ENCODE results near the gene KLHL41.
A peak's percentile ranks its signal among the peaks of the same experiment; 100 is the strongest.

KLHL41 gene

GRCh38 chr2:169509298-169509885, at the start of gene KLHL41:
Gene KLHL41 (plus strand): TSS chr2:169509702. CDS start chr2:169509779, 77 bp downstream.
- DNase-seq (ENCODE audit: low read depth in 3 of 3, low spot score in 1 of 3) = no peak

DNA sequence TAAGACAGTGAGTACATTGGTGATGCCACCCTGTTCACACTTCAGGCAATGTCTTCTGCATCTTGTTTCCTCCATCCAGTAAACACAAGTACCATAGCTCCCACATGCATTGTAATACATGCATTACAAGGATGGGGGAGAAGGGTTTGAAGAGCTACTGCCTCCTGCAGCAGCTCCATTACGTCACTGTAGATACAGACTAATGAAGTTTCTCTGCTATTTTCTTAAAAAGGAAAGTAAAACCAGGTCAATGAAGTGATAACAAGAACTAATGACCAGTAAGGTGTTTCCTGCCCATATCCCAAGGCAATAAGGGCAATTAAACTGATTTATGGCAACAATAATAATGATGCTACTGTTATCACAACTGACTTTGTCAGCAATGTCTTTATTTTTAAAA, 48.4 kb upstream of the KLHL41 start:
- DNase-seq (ENCODE audit: low read depth in 3 of 3, low spot score in 1 of 3) = no peak

- DNase-seq (ENCODE audit: low read depth in 3 of 3, low spot score in 1 of 3) = no peak
Observed at GRCh38 chr2:169462896-169463695, 46.4 kb upstream of the KLHL41 start.

GRCh38 chr2:169464466-169464865, 45.0 kb upstream of the KLHL41 start:
- no peak for DNase-seq (ENCODE audit: low read depth in 3 of 3, low spot score in 1 of 3)

DNA sequence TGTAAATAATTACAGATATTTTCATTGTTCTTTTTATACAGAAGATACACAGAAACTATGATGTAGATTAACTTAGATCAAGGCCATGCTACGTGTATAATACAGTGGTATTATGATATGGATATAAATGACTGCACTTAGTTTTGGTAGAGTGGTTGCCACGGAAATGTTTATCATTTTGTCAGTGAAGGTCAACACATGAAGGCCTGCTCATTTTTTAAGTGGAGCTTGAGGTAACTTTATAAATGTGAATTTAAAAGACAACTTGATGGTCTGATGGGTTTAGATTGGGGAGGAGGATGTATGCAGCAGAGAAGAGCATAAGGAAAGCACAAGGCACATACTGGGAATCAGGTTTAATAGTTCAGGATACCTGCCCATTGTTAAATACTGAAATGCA, 44.6 kb upstream of the KLHL41 start:
- no peak for DNase-seq (ENCODE audit: low read depth in 3 of 3, low spot score in 1 of 3)

DNA sequence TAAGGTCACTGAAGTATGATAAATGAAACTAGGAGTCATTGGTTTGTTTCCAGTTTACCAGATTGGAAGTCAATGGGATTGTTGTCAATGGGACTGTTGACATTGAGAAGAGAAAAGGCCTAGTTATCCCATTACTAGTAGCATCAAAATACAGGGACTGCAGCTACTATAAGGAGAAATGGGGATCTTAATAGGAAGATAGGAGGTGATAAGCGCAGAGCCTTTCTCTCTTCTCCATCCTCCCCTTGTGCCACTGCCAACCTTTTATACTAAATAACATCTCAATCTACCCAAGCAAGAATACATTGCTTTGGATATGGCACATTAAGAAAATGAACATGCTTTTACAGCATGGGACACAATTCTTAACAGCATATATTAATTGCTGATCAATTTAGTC, 40.7 kb upstream of the KLHL41 start:
- no peak for DNase-seq (ENCODE audit: low read depth in 3 of 3, low spot score in 1 of 3)

DNA sequence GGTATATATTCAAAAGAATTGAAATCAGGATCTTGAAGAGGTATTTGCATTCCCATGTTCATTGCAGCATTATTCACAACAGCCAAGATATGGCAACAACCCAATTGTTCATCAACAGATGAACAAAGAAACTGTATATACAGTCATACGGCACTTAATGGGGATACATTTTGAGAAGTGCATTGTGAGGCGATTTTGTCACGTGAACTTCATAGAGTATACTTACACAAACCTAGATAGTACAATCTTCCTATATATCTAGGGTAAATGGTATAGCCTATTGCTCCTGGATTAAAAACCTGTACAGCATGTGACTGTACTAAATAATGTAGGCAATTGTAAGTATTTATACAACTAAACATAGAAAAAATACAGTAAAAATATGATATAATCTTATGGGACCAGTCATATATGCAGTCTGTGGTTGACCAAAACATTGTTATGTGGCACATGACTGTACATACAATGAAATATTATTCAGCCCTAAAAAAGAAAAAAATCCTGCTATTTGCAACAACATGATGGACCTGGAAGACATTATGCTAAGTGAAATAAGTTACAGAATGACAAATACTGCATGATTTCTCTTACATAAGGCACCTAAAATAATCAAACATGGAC, 39.4 kb upstream of the KLHL41 start:
- no peak for DNase-seq (ENCODE audit: low read depth in 3 of 3, low spot score in 1 of 3)

DNA sequence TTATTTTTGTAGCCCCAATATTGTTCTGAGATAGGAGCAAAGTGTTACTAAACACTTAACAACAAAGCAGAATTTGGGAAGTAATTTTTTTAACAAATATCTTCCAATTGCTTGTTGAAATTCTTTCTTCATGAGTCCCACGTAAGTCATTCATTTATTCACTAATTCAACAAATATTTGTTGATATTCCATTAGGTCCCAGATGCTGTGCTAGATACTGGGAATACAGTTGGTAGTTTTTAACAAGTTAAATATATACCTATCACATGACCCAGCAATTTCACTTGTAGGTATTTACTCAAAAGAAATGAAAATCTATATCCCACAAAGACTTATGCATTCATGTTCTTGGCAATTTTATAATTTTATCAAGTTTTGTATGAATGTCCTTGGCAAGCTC, 37.3 kb upstream of the KLHL41 start:
- no peak for DNase-seq (ENCODE audit: low read depth in 3 of 3, low spot score in 1 of 3)

DNA sequence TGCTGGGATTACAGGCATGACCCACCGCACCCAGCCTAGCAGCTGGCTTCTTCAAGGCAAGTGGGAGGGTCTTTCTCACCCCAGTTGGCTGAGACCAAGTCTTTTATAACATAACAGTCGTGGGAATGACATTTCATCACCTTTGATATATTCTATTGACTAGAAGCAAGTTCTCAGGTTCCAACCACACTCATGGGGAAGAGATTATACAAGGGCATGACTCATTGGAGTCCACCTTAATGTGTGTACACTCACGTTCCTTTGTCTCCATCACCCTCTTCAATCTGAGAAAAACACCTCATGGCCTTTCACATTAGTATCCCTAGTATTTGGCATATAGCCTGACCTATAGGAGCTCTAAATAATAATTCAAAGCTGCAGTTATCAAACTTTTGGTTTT, 33.0 kb upstream of the KLHL41 start:
- no peak for DNase-seq (ENCODE audit: low read depth in 3 of 3, low spot score in 1 of 3)

GRCh38 chr2:169478339-169478738, 31.2 kb upstream of the KLHL41 start:
- DNase-seq (ENCODE audit: low read depth in 3 of 3, low spot score in 1 of 3) = no peak

DNA sequence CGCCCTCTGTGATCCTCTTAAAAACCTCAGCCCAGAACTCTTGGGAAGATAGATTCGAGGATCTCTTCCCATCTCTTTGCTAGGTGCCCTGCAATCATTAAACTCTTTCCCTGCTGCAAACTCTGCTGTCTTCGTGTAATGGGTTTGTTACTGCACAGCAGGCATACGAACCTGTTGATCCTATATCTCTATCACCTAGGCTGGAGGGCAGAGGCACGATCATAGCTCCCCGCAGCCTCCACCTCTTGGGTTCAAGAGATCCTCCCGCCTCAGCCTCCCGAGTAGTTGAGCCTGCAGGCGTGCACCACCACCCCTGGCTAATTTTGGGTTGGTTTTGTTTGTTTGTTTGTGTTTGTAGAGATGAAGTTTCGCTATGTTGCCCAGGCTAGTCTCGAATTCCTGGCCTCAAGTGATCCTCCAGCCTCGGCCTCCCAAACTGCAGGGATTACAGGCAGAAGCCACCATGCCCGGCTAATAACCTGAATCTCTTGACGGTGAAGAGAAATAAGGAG, 30.7 kb upstream of the KLHL41 start:
- DNase-seq (ENCODE audit: low read depth in 3 of 3, low spot score in 1 of 3) = no peak

DNA sequence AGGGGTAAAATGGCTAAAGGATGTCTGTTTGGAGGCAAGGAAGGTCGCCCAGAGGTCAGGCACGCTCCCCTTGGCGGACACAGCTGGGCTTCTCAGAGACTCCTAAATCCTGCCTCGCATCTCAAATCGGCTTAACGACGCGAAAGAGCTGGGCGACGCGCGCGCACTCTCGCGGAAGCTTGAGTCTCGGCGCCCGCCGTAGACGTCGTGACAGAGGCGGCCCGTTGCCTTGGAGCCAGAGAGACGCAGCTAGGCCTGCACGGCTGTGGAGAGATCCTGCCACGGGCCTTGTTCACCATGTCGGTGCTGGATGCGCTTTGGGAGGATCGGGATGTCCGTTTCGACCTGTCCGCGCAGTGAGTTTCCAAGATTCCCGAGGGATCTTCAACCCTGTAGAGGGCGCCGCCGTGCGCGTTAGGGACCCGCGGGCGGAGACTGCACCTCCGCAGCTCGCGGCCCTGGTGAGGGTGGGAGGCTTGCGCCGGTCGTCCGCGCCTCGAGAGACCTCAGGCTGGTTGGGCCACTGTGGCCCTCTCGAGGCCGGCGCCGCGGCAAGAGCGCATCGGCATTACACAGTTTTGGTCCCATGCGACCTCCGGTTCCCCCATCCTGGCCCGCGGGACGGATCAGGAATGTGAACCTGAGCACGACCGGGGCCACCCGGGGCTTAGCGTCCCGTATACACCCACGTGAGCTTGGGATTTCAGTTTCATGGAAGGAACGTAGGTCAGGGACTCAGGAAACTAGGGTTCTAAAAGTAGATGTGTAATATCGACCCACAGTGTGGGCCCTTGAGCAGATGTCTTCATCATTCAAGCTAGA, 30.0 kb upstream of the KLHL41 start, which contains the start of gene BBS5:
Gene BBS5, plus strand, starts transcription at position 238 of the 822 bp plus-strand sequence. Its CDS starts 60 bp downstream, at position 298.
- peak in 2 of 3 donors; percentile 29 to 59 for DNase-seq (ENCODE audit: low read depth in 3 of 3, low spot score in 1 of 3)

GRCh38 chr2:169480079-169480465, 29.4 kb upstream of the KLHL41 start:
- no peak for DNase-seq (ENCODE audit: low read depth in 3 of 3, low spot score in 1 of 3)

DNA sequence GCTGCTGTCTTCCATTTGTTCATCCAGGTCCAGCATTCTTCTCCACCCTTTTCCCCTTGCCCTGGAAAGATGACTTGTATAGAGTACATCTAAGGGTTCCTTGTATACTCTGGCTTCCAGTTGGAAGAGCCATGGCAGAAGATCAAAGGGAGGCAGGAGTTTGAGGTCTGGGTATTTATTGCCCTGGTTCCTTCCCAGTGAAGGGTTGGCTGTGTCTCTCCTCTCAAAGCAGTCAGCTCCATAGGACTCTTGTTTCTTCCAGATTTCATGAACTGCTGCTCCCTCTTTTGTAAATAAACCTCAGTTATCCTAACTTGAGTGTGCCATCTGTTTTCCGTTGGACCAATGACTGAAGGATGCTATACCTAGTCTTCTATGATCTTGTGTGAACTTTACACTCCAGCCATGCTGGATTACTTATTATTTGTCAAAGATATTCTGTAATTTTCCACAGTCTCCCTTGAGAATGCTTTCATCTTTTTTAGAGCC, 23.8 kb upstream of the KLHL41 start:
- DNase-seq (ENCODE audit: low read depth in 3 of 3, low spot score in 1 of 3) = no peak

GRCh38 chr2:169486487-169486886, 23.0 kb upstream of the KLHL41 start:
- DNase-seq (ENCODE audit: low read depth in 3 of 3, low spot score in 1 of 3) = no peak

DNA sequence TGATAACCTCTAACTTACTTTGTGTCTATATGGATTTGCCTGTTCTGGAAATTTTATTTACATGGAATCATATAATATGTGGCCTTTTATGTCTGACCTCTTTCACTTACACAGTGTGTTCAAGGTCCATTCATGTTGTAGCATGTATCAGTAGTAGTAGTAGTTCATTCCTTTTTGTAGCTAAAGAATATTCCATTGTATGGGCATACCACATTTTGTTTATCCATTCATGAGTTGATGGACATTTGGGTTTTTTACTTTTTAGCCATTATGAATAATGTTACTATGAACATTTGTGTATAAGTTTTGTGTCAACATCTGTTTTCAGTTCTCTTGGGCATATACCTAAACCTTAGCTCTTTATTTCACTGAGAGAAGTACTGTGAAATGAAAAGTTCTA, 18.7 kb upstream of the KLHL41 start:
- no peak for DNase-seq (ENCODE audit: low read depth in 3 of 3, low spot score in 1 of 3)

- DNase-seq (ENCODE audit: low read depth in 3 of 3, low spot score in 1 of 3) = no peak
Observed at GRCh38 chr2:169491378-169491777, 18.1 kb upstream of the KLHL41 start.

GRCh38 chr2:169493360-169493759, 16.1 kb upstream of the KLHL41 start:
- DNase-seq (ENCODE audit: low read depth in 3 of 3, low spot score in 1 of 3) = no peak

DNA sequence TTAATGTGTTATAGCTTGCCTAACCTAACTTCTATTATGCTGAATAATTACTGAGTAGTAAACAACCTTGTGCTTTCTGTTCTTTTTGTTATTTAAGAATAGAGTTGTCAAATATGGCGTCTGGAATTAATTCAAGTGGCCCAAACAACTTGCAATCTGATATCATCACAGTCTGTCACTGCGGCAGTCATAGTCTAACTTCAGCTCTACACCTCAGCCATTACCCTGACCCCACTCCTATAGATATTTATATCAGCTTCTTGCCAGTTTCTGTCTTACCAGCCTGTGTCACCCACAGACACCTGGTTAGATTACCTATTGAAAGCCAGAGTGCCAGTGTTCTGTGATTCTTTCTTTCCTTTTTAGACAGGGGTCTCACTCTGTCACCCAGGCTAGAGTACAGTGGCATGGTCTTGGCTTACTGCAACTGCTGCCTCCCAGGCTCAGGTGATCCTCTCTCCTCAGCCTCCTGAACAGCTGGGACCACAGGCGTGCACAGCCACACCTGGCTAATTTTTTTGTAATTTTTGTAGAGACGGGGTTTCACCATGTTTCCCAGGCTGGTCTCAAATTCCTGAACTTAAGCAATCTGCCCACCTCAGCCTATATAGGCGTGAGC, 14.1 kb upstream of the KLHL41 start:
- DNase-seq (ENCODE audit: low read depth in 3 of 3, low spot score in 1 of 3) = no peak

DNA sequence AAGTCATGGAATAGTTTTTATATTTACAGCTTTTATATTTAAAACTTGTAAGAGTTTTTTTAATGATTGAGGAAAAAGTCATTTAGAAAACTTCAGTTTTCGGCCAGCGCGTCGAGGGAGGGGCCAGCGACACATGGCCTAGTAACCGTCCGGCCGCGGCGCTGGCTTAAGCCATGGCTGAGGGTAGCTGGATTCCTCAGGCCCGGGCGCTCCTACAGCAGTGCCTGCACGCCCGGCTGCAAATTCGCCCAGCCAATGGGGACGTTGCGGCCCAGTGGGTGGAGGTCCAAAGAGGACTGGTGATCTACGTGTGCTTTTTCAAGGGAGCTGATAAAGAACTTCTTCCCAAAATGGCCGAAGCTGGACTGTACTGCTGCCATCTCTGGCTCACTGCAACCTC, 4.9 kb upstream of the KLHL41 start:
- DNase-seq (ENCODE audit: low read depth in 3 of 3, low spot score in 1 of 3) = no peak

DNA sequence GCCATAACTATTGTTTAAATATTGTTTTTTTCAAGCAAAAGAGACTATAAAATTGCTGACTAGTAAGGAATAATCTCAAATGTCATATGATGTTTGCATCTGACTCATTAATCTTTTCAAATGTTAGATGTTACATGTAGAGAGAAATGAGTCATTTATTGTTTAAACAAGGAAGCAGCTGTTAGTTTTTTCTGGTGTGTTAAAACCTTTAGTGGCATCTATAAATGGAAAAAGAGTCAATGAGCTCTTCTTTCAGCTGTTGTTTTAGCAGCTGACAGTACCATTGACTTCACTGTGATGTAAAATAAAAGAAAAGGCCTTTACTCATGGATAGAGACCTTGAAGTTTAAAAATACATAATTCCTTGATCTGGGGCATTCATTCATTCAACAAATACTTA, 1.8 kb upstream of the KLHL41 start:
- DNase-seq (ENCODE audit: low read depth in 3 of 3, low spot score in 1 of 3) = no peak

Measured in stimulated activated CD4-positive, alpha-beta T cell treated with anti-CD3 and anti-CD28 coated beads, TNF-alpha, amount 100 ng/mL, for 1 hour (primary cell).